HG02885 (cell line): ENCODE results near the gene NMNAT1.
A peak's percentile ranks its signal among the peaks of the same experiment; 100 is the strongest.
"Not testable (repeated sequence)": the region's sequence is repeated elsewhere in the genome, so short reads cannot be mapped to it uniquely, and the experiment has no call there.

Experiments used
- ATAC-seq: cut with Tn5 transposase; IDR thresholded peaks from one replicate; pipeline ENCODE4 v1.9.1; 2021; ENCODE audit warnings: mild to moderate bottlenecking; ENCODE audit not compliant: unreplicated experiment, poor library complexity

NMNAT1 gene

DNA sequence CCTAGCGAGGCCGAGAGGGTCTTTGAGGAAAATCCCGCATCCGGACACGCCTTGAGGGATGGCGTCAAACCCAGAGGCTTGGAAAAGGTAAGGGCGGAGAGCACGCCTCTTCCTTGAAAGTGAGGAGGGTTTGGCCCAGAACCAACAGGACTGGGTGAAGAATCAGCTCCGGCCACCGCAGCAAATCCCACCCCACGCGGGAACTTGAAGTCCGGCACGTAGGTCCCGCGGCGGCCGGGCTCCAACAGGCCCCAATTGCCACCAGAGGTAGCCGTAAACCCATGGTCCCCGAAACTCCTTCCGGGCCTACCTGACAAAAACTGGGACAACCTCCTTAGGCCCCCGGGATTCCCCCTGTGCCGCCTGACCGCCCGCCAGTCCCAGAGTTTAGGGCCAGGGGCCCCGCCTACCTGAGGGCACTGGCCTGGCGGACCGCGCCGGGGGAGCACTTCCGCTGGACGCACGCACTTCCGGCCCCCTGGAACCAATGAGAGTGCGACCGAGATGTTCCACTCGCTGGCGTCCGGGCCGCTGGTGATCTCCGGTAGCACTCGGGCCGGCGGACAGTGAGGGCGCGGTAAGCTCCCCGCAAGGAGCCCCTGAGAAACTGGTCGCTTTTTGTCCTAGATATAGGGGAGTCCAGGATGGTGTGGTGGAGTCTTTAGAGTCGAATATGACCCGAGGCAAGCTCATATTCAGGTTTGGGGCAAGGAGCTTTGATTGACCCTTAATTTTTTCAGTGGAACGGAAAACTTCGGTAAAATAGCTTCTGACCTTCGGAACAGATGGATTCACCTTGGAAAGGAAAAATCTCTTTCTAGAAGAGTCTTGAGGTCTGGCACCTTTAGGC, at the start of gene NMNAT1, which contains the start of gene LZIC:
Gene NMNAT1, plus strand, starts transcription at position 537 of the 850 bp plus-strand sequence. CDS start 28,599 bp downstream, outside the sequence.
Gene LZIC, minus strand, starts transcription at position 453 of the 850 bp plus-strand sequence. CDS start 6,772 bp downstream, outside the sequence.
- peak; percentile 94 for ATAC-seq

DNA sequence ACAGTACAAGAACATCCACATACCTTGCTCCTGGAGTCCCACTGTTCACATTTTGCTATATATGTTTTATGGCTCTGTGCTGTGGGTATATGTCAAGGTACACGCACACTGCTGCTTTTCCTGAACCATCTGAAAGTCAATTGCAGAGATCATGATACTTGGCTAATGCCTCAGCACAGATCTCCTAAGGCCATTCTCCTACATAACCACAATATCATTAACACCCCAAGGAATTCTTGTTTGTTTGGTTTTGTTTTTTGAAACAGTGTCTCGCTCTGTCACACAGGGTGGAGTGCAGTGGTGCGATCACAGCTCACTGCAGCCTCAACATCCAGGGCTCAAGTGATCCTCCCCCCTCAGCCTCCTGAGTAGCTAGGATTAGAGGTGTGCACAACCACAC, 49.2 kb upstream of the NMNAT1 start:
- ATAC-seq = no peak

DNA sequence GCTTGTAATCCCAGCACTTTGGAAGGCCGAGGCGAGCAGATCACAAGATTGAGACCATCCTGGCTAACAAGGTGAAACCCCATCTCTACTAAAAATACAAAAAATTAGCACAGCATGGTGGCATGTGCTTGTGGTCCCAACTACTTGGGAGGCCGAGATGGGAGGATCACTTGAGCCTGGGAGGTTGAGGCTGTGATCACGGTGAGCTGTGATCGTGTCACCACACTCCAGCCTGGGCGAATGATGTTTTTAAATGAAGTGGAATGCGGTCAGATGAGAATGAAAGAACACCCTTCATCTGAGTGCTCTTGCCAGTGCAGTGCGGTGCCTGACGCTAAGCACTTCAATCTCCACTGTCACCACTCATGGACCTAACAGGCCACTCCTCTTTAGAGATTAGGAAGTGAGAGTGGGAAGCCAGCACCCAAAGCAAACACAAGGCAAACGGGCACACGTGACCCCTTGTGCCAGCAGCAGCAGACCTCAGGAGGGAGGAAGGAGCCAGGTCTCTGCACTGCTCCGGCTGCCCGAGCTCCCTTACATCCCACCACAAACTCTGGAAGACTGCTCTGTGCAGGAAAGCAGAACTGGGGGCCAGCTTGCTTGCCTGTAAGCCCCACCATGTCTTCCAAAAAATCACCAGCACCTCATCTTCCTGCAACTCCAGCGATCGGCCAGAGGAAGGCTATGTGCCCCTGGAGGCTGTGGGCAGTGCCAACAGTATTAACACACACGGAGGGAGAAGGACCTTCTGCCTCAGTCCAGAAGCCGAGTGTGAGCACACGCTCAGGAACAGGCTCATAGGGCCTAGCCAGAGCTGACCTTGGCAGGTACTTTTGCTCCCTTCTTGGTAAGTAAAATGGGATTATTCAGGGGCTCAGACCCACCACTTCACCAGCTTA, 42.9 kb upstream of the NMNAT1 start:
- ATAC-seq = no peak

GRCh38 chr1:9901148-9902059, 41.9 kb upstream of the NMNAT1 start:
- ATAC-seq = no peak

DNA sequence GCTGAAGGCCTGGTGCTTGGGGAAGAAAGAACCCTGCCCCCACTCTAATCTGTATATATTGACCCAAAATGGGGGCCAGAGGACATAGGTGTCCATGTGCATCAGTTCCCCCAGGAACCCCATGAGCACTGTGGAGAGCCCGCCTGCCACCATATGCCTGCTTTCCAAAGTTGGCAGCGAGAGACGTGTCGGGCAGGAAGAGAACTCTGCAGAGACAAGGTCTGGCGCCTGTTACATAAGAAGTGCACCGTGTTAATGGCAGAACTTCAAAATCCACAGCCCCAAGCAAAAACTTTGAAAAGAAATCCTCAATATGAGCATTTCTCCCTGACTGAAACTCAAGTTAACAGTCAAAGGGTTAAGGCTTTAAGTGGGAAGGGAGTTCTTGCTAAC, 41.2 kb upstream of the NMNAT1 start:
- ATAC-seq = no peak

DNA sequence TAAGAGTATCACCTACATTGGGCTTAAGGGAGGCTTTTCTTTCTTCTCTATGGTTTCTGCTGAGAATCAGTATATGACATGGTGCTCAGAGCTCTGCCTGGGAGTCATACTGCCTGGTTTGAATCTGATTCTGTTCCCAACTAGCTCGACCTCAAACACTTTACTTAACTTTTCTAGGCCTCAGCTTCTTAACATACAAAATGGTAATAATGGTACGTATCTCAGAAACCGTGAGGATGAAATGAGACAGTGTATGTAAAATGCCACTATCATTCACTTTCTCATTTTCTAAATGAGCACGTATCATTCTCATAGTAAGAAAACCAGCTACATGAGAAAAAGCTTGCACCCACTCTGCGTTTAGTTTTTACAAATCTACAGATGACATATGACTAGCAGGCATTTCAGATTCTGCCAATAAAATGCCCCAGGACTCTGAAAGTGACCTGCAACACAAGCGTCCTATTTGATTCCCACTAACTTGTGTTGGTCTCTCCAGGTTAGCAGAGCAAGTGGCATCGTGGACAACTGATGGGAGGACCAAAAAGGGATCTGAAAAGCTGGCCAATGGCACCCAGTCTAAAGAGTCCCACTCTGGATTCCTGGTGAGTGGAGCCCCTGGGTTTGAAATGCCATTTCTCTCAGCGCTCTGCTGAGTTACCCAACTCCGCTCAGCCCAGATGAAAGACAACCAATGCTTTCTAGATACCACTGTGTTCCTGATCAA, 39.3 kb upstream of the NMNAT1 start:
- ATAC-seq = no peak

DNA sequence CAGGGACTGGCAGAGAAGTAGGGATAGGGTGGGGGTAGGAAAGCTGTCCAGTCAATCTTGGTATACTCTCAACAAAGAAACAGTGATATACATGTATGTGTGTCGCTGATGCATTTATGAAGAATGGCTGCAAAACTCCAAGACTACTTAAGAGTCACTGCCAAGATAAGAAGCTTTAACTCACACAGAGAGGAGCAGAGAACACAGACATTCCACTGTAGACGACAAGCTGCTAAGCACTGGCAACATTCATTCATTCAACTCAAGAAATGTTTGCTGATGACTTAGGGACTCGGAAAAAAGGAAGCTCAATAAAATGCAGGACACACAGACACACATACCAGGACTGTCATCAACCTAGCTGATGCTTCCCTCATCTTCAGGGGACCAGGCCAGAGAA, 38.7 kb upstream of the NMNAT1 start:
- no peak for ATAC-seq

- no peak for ATAC-seq
Measured at GRCh38 chr1:9905010-9905409, 38.3 kb upstream of the NMNAT1 start.

- no peak for ATAC-seq
Measured at GRCh38 chr1:9906466-9906865, 36.8 kb upstream of the NMNAT1 start.

DNA sequence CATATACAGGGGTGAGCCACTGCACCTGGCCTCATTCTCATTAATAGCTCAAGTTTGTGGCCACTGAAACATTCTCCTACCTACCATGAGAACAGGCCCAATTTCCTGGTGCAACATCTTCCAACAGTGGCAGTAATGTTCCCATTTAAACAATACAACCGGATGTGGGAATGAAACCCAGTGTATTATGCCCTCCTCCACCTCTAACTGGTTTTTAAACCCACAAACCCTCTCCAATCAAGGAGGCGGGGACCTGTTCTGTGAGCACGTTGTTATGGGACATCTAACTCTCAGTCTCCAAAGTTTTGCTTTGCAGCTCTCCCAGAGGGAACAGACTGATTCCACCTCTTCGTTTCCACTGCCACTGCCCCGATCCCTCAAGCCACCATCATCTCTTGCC, 35.8 kb upstream of the NMNAT1 start:
- no peak for ATAC-seq

- ATAC-seq = no peak
Measured at GRCh38 chr1:9908871-9909233, 34.4 kb upstream of the NMNAT1 start.

DNA sequence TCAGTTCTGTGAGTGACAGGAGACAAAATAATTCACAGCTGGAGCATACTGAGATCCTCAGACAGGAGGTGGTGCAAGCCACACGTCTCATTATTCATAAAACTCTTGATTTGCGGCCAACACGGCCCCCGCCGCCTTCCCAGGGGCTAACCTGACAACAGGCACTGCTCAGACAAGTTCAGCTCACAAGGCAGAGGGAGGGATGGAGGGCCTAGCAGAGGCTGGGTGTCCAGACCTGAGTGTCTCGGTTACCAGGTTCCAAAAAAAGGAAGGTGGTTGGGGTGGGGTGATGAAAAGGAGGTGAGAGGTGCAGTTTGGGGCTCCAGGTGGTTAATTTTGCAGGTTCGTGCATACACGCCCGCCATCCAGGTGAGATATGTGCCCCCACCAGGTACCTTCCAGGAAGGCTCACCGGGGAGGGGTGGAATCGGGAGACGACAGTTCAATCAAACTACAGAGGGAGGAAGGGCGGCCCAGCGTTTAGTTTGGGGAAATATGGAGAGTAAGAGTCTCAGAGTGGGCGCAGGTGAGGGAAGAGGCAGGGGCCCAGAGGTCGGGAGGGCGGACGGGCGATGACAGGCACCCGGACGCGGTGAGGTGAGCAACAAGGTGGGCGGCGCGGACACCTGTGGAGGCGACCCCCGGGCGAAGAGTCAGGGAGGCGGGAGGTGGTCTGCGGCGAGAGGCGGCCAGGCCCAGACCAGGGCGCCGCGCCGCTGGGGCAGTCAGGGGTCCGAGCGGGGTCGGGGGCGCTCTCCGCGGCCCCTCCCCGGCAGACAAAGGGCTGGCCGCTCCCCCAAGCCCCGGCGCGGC, 33.8 kb upstream of the NMNAT1 start:
- peak; percentile 0 for ATAC-seq

DNA sequence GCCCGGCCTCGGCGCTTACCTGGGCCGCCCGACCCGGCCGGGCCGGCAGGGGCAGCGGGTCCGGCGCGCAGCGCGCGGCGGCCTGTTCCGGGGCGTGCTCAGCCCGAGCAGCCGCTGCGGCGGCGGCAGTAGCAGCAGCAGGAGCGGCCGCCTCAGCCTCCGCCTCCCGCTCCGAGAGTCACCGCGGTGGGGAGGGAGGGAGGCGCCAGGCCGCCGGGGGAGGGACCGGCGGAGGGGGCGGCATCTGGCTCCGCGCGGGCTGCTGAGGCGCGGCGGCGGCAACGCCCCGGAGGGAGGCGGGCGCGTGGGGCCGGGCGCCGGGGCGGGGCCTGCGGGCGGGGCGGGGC, 33.2 kb upstream of the NMNAT1 start, which contains the start of gene CTNNBIP1:
Gene CTNNBIP1, minus strand, starts transcription at position 194 of the 347 bp plus-strand sequence. CDS start 38,205 bp downstream, outside the sequence.
- ATAC-seq = peak; percentile 77

DNA sequence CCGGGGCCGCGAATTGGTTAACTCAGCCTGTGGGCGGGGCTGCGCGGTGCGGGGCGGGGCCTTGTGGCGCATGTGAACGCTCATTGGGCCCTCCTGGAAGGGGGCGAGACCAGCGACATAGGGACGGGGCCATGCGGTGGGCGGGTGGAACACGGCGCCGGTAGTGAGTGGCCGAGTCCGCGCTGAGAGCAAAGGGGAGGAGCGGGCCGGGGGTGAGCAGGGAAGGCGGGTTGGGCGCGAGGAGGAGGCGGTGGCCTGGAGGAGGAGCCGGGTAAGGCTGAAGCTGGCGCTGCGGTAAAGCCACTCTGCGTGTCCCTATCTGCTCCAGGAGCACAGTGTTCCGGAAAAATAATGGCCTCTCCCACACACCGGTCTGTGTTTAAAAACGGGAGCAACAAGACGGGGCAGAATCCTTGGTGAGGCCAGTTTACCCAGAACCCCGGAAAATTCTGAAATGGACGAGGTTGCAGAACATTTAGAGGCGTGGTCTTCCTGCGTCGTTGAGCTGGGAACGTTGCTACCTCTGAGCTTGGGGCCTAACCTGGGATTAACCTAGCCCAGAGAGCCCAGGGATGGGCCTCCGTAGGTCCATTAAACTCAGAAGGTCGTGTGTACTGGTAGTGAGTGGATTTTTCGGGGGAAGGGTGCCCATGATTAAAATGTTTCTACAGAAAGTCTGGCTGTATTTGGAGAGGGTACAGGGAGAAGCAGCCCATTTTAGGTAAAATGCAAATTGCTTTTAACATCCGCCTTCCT, 32.7 kb upstream of the NMNAT1 start:
- peak; percentile 95 for ATAC-seq

GRCh38 chr1:9912264-9912936, 30.9 kb upstream of the NMNAT1 start:
- no peak for ATAC-seq

- ATAC-seq = no peak
Measured at GRCh38 chr1:9914610-9914937, 28.7 kb upstream of the NMNAT1 start.

DNA sequence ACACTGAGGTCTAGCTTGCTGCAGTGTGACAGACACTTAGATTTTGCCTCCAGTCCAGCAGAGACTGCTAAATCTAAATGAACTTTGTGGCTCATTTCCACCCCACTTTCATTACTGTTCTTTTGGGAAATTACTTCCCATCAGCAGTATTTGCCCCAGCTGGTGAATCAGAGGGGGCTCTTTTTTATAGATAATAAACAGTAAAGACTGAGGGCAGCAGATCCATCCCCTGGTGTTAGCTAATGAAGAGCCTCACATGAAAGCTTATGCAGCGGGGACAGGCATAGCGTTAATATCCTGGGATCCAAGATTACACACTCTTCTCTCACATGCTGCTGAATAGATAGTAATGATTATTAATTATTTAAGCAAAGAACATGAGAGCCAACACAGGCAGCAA, 26.8 kb upstream of the NMNAT1 start:
- no peak for ATAC-seq

- not testable (repeated sequence) for ATAC-seq
Measured at GRCh38 chr1:9917495-9917894, 25.8 kb upstream of the NMNAT1 start.
